ENCODE results near the gene RTN4RL2. TPM values are rescaled to one million over a fixed set of nuclear protein-coding genes. Genes with fewer than 3 reads are reported as not detected.

The RTN4RL2 gene
- total RNA-seq, 1 experiment from 2014 or later: 7.0 TPM

- Histone ChIP-seq H2AFZ (ENCODE audit: low read length) (no peak overlapping the region), H4K8ac (replicated peaks; ENCODE audit: insufficient read length, low read depth, low read length) (no peak overlapping the region), H4K91ac (ENCODE audit: insufficient read length, low read depth, low read length) (no peak overlapping the region), H3K18ac (ENCODE audit: insufficient read length, low read depth, low read length) (no peak overlapping the region), H3K9ac (ENCODE audit: extremely low read depth, insufficient read length, low read length) (no peak overlapping the region), H3K79me2 (ENCODE audit: insufficient read depth, low read length) (no peaks in the 10 kb centered on the region), H3K4me1 (ENCODE audit: insufficient read depth, low read length) (no peaks in the 10 kb centered on the region), H3K27me3 (ENCODE audit: insufficient read depth, low read length) (no peaks in the 10 kb centered on the region), H3K56ac (ENCODE audit: insufficient read length, low read depth, low read length) (no peak overlapping the region), H3K4me2 (ENCODE audit: insufficient read depth, insufficient read length, low read length) (no peak overlapping the region), H4K20me1 (ENCODE audit: control insufficient read depth, insufficient read depth, insufficient read length) (no peaks in the 10 kb centered on the region), H2BK12ac (ENCODE audit: insufficient read length, low read depth, low read length) (no peak overlapping the region), H3K23me2 (ENCODE audit: insufficient read length, low read depth, low read length, poor library complexity, severe bottlenecking) (no peaks in the 10 kb centered on the region), H4K5ac (ENCODE audit: insufficient read length, low read depth, low read length) (no peak overlapping the region), H3K27ac (ENCODE audit: insufficient read length, low read depth, low read length) (no peak overlapping the region), H3K4ac (ENCODE audit: low read depth, low read length) (no peak overlapping the region), H3K23ac (ENCODE audit: insufficient read length, low read depth, low read length) (no peak overlapping the region), H2BK15ac (ENCODE audit: low read depth, low read length) (no peak overlapping the region), H3K14ac (ENCODE audit: insufficient read depth, low read length) (no peak overlapping the region), H2BK5ac (ENCODE audit: insufficient read length, low read length) (no peak overlapping the region), H3K79me1 (ENCODE audit: insufficient read depth, low read depth, low read length, poor library complexity, severe bottlenecking) (no peaks in the 10 kb centered on the region), H3K9me3 (ENCODE audit: control insufficient read depth, low read depth, low read length) (no peaks in the 10 kb centered on the region), H2BK20ac (ENCODE audit: low read depth, low read length, poor library complexity, severe bottlenecking) (no peak overlapping the region), H2BK120ac (ENCODE audit: low read depth, low read length, poor library complexity, severe bottlenecking) (no peak overlapping the region), H2AK5ac (ENCODE audit: insufficient read length, low read length) (no peak overlapping the region), H3T11ph (ENCODE audit: low read length) (no peak overlapping the region)
- no peaks in the 10 kb centered on the region for H3K9me3 Mint-ChIP-seq
- no peak overlapping the region for H3K27ac Mint-ChIP-seq
- WGBS (ENCODE audit: extremely low coverage, insufficient read length, low lambda C conversion rate): no CpG with 5 or more reads among the region's 4 CpGs
- no peak overlapping the region for H3K4me3 Mint-ChIP-seq
- H3K36me3 Mint-ChIP-seq (ENCODE audit: insufficient read depth in 1 of 3, low read depth in 3 of 3): peaks cover 17 to 39% (median 35%) of the 10 kb centered on the region in 3 experiments
- H3K4me1 Mint-ChIP-seq: peaks cover 9 to 18% of the 10 kb centered on the region in 2 experiments
- H3K27me3 Mint-ChIP-seq (ENCODE audit: low read depth): peaks cover 6% of the 10 kb centered on the region
- TF ChIP-seq CTCF (conservative IDR thresholded peaks at IDR 0.05): no peak
- no peak for DNase-seq
Observed at GRCh38 chr11:57421066-57421465, 39.3 kb upstream of the RTN4RL2 start.
